H9 (cell line): Measurements from ENCODE around the gene CD8A. TPM values are rescaled to one million over a fixed set of nuclear protein-coding genes. Genes with fewer than 3 reads are reported as not detected.
"Not testable (repeated sequence)": the region's sequence is repeated elsewhere in the genome, so short reads cannot be mapped to it uniquely, and the experiment has no call there.

Experiments
- DNase-seq: peaks from one replicate; pipeline ENCODE4 v3.0.0-alpha.2; 2017
- H2AFZ ChIP-seq: one replicate; pipeline ENCODE4 v1.6.1; 2013; ENCODE audit warnings: mild to moderate bottlenecking, low read length, control low read depth, moderate library complexity
- H2AK5ac ChIP-seq: 2 replicates; pipeline ENCODE4 v1.6.1; 2013; ENCODE audit warnings: low read length, control low read depth, mixed read lengths; ENCODE audit not compliant: insufficient read length
- H2BK120ac ChIP-seq: one replicate; pipeline ENCODE4 v1.6.1; 2013; ENCODE audit warnings: low read depth, mild to moderate bottlenecking, low read length, control low read depth, inconsistent platforms; ENCODE audit not compliant: poor library complexity, severe bottlenecking
- H2BK12ac ChIP-seq: 2 replicates; pipeline ENCODE4 v1.6.1; 2013; ENCODE audit warnings: low read length, control low read depth, mixed read lengths, low read depth; ENCODE audit not compliant: insufficient read length
- H2BK15ac ChIP-seq: 2 replicates; pipeline ENCODE4 v1.6.1; 2013; ENCODE audit warnings: low read depth, low read length, control low read depth
- H2BK20ac ChIP-seq: one replicate; pipeline ENCODE4 v1.6.1; 2013; ENCODE audit warnings: low read depth, mild to moderate bottlenecking, low read length, control low read depth, inconsistent platforms; ENCODE audit not compliant: poor library complexity, severe bottlenecking
- H2BK5ac ChIP-seq: 2 replicates; pipeline ENCODE4 v1.6.1; 2013; ENCODE audit warnings: low read length, control low read depth, mixed read lengths; ENCODE audit not compliant: insufficient read length
- H3K14ac ChIP-seq: 2 replicates; pipeline ENCODE4 v1.6.1; 2013; ENCODE audit warnings: low read length, control low read depth; ENCODE audit not compliant: insufficient read depth
- H3K18ac ChIP-seq: 2 replicates; pipeline ENCODE4 v1.6.1; 2013; ENCODE audit warnings: low read depth, mild to moderate bottlenecking, mixed read lengths, low read length, control low read depth; ENCODE audit not compliant: insufficient read length
- H3K23ac ChIP-seq: 2 replicates; pipeline ENCODE4 v1.6.1; 2013; ENCODE audit warnings: low read length, control low read depth, mixed read lengths, low read depth; ENCODE audit not compliant: insufficient read length
- H3K23me2 ChIP-seq: 2 replicates; pipeline ENCODE4 v1.6.1; 2013; ENCODE audit warnings: low read depth, mild to moderate bottlenecking, mixed read lengths, low read length, control low read depth; ENCODE audit not compliant: insufficient read length, poor library complexity, severe bottlenecking
- H3K27ac ChIP-seq: 2 replicates; pipeline ENCODE4 v1.5.1; 2013; ENCODE audit warnings: low read length, control low read depth, mixed read lengths, low read depth; ENCODE audit not compliant: insufficient read length
- H3K27me3 ChIP-seq: 2 replicates; pipeline ENCODE4 v1.6.1; 2013; ENCODE audit warnings: low read length, control low read depth, inconsistent platforms; ENCODE audit not compliant: insufficient read depth
- H3K4ac ChIP-seq: 2 replicates; pipeline ENCODE4 v1.6.1; 2013; ENCODE audit warnings: low read depth, mild to moderate bottlenecking, control low read depth, inconsistent platforms, low read length, moderate library complexity
- H3K4me1 ChIP-seq: 2 replicates; pipeline ENCODE4 v1.6.1; 2013; ENCODE audit warnings: low read length, control low read depth, inconsistent platforms; ENCODE audit not compliant: insufficient read depth
- H3K4me2 ChIP-seq: 2 replicates; pipeline ENCODE4 v1.6.1; 2013; ENCODE audit warnings: low read length, control low read depth, mixed read lengths; ENCODE audit not compliant: insufficient read length, insufficient read depth
- H3K56ac ChIP-seq: 2 replicates; pipeline ENCODE4 v1.6.1; 2013; ENCODE audit warnings: low read depth, mild to moderate bottlenecking, mixed read lengths, low read length, control low read depth; ENCODE audit not compliant: insufficient read length
- H3K79me1 ChIP-seq: 2 replicates; pipeline ENCODE4 v1.6.1; 2013; ENCODE audit warnings: low read depth, mild to moderate bottlenecking, moderate library complexity, low read length, control low read depth, inconsistent platforms; ENCODE audit not compliant: insufficient read depth, poor library complexity, severe bottlenecking
- H3K79me2 ChIP-seq: 2 replicates; pipeline ENCODE4 v1.6.1; 2013; ENCODE audit warnings: low read length, control low read depth, inconsistent platforms; ENCODE audit not compliant: insufficient read depth
- H3K9ac ChIP-seq: 2 replicates; pipeline ENCODE4 v1.6.1; 2013; ENCODE audit warnings: low read length, control low read depth, mixed read lengths; ENCODE audit not compliant: insufficient read length; ENCODE audit errors: extremely low read depth
- H3K9me3 ChIP-seq: one replicate; pipeline ENCODE4 v1.6.1; 2013; ENCODE audit warnings: low read depth, low read length, inconsistent platforms; ENCODE audit not compliant: control insufficient read depth
- H3T11ph ChIP-seq: one replicate; pipeline ENCODE4 v1.6.1; 2013; ENCODE audit warnings: mild to moderate bottlenecking, low read length, control low read depth, inconsistent platforms
- H4K20me1 ChIP-seq: one replicate; pipeline ENCODE4 v1.6.1; 2013; ENCODE audit not compliant: control insufficient read depth, insufficient read length, insufficient read depth
- H4K5ac ChIP-seq: 2 replicates; pipeline ENCODE4 v1.6.1; 2013; ENCODE audit warnings: low read depth, mild to moderate bottlenecking, mixed read lengths, low read length, control low read depth; ENCODE audit not compliant: insufficient read length
- H4K8ac ChIP-seq: replicated peaks from 2 replicates; pipeline ENCODE4 v1.6.1; 2013; ENCODE audit warnings: low read length, control low read depth, mixed read lengths, low read depth; ENCODE audit not compliant: insufficient read length
- H4K91ac ChIP-seq: 2 replicates; pipeline ENCODE4 v1.6.1; 2013; ENCODE audit warnings: low read depth, mild to moderate bottlenecking, moderate library complexity, mixed read lengths, low read length, control low read depth; ENCODE audit not compliant: insufficient read length
- H3K27ac Mint-ChIP-seq, 3 experiments: 2 replicates in 2 of 3; 3 replicates in 1 of 3; pipeline ENCODE4 v1.8.0; 2020 to 2021; ENCODE audit warnings: mixed read lengths in 3 of 3, mild to moderate bottlenecking in 1 of 3, moderate library complexity in 1 of 3
- H3K27me3 Mint-ChIP-seq: 2 replicates; pipeline ENCODE4 v1.8.0; 2021; ENCODE audit warnings: low read depth, mild to moderate bottlenecking, moderate library complexity, mixed read lengths
- H3K36me3 Mint-ChIP-seq, 3 experiments: 2 replicates in 2 of 3; 3 replicates in 1 of 3; pipeline ENCODE4 v1.8.0; 2020 to 2021; ENCODE audit warnings: low read depth in 3 of 3, mixed read lengths in 3 of 3; ENCODE audit not compliant: insufficient read depth in 1 of 3
- H3K4me1 Mint-ChIP-seq, 2 experiments: 2 replicates each; pipeline ENCODE4 v1.8.0; 2020; ENCODE audit warnings: mixed read lengths in 2 of 2
- H3K4me3 Mint-ChIP-seq, 2 experiments: 2 replicates in 1 of 2; 3 replicates in 1 of 2; pipeline ENCODE4 v1.8.0; 2020 to 2021; ENCODE audit warnings: mild to moderate bottlenecking in 2 of 2, mixed read lengths in 2 of 2, moderate library complexity in 1 of 2
- H3K9me3 Mint-ChIP-seq, 2 experiments: 2 replicates in 1 of 2; 3 replicates in 1 of 2; pipeline ENCODE4 v1.8.0; 2020; ENCODE audit warnings: mild to moderate bottlenecking in 2 of 2, mixed read lengths in 2 of 2, moderate library complexity in 1 of 2
- WGBS: extraction: QIAGEN DNeasy Blood & Tissue Kit; methylation state at CpG from one replicate; pipeline ENCODE4 v1.1.7; 2013; ENCODE audit warnings: missing lambda C conversion rate, low lambda C conversion rate, mixed read lengths; ENCODE audit not compliant: insufficient read length; ENCODE audit errors: extremely low coverage; 5-methylcytosine and 5-hydroxymethylcytosine counted together
- long read RNA-seq: library from polyadenylated mRNA; unstranded; transcript quantifications from one replicate; pipeline ENCODE4 v2.0.0, GENCODE V29; 2020
- total RNA-seq: library from RNA; stranded (reverse); gene quantifications from 2 replicates; pipeline ENCODE4 v1.2.1, GENCODE V29; 2021
- TF ChIP-seq, protein P1 (sequence below): fragments of 200-600 bp; sonication (generic); conservative IDR thresholded peaks from 3 replicates; pipeline ENCODE4 v1.8.0; 2021; ENCODE audit warnings: antibody characterized with exemption, mild to moderate bottlenecking

CD8A gene
- not detected in 2 replicates for total RNA-seq
- long read RNA-seq, partial matches to known transcripts: 1 of 1 reads
- long read RNA-seq, other reads (novel, unspliced or antisense): 0 of 1 reads

DNA sequence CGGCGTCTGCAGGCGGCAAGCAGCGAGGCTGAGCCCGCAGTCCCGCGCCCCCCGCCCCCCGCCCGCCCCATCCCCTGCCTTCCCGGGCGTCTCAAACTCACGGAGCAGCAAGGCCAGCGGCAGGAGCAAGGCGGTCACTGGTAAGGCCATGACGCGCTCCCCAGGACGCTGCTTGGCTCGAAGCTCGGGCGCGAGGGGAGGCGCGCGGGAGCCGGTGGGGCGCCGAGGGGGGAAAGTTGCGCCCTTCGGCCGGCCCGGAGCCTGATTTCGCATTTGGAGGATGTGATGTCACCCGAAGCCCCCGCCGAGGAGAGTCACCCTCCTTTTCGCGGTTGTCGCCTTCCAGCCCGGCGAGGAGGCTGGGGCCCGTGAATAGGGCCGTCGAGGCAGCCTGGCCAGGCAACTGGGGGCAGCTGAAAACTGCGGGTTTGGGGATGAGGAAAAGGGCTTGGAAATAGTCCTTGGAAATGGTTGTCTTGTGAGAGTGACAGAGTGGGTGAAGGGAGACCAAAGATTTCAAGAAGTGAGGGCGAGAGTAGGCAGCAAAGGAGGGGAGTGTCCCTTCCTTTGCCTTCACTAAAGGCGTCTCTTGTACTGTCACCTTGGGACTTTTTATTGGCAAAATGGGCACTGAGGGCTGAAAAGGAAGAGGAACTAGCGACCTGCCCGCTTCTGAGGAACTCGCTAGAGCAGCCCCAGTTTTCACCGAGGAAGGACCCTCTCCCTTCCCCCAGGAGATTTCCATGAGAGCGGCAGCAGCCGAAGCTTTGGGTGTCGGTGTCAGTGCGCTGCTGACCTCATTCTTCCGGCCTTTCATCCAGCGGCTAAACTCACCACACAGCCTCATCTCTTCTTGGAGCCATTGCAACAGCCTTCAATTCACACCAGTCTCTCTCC, at the start of gene CD8A:
Gene CD8A, minus strand, starts transcription at position 238 of the 897 bp plus-strand sequence. Its CDS starts 88 bp downstream, at position 150.
- H4K5ac ChIP-seq: no peak within 1 kb of the TSS
- no peak within 1 kb of the TSS for H2AFZ ChIP-seq
- peak within 1 kb of the TSS; percentile 65 for H3K4me2 ChIP-seq
- H3K27me3 Mint-ChIP-seq: peaks cover 96% of the 10 kb centered on the region
- no peaks in the 10 kb centered on the region for H3K9me3 ChIP-seq
- no CpG with 5 or more reads among the region's 57 CpGs for WGBS
- H3K56ac ChIP-seq: no peak within 1 kb of the TSS
- no peak within 1 kb of the TSS for H2AK5ac ChIP-seq
- peaks cover 7 to 11% of the 10 kb centered on the region in 2 experiments; a peak in 4 of 5 replicates for H3K9me3 Mint-ChIP-seq
- no peak within 1 kb of the TSS for H2BK15ac ChIP-seq
- H3K4me1 Mint-ChIP-seq: peaks cover 9 to 24% of the 10 kb centered on the region in 2 experiments
- no peak within 1 kb of the TSS for H3K14ac ChIP-seq
- no peak within 1 kb of the TSS for H2BK20ac ChIP-seq
- no peak within 1 kb of the TSS for H3K27ac ChIP-seq
- H4K20me1 ChIP-seq: no peaks in the 10 kb centered on the region
- no peaks in the 10 kb centered on the region for H3K79me2 ChIP-seq
- no peaks in the 10 kb centered on the region for H3K4me1 ChIP-seq
- no peak within 1 kb of the TSS for H2BK120ac ChIP-seq
- peak within 1 kb of the TSS; percentile 47 to 77 for H3K4me3 Mint-ChIP-seq
- H2BK12ac ChIP-seq: no peak within 1 kb of the TSS
- no peak within 1 kb of the TSS for H3K4ac ChIP-seq
- no peaks in the 10 kb centered on the region for H3K79me1 ChIP-seq
- H3T11ph ChIP-seq: no peak within 1 kb of the TSS
- H4K8ac ChIP-seq: no peak within 1 kb of the TSS
- peak within 1 kb of the TSS in 1 of 3 experiments; percentile 13; a peak in 1 of 7 replicates for H3K27ac Mint-ChIP-seq
- DNase-seq: peak; percentile 58
- no peak within 1 kb of the TSS for H2BK5ac ChIP-seq
- H3K9ac ChIP-seq: no peak within 1 kb of the TSS
- no peak within 1 kb of the TSS for H3K18ac ChIP-seq
- no peak within 1 kb of the TSS for H4K91ac ChIP-seq
- H3K27me3 ChIP-seq: peaks cover 45% of the 10 kb centered on the region; the same call in 1 of the 2 replicates
- peaks cover 0 to 2% (median 0%) of the 10 kb centered on the region in 3 experiments; a peak in 3 of 7 replicates for H3K36me3 Mint-ChIP-seq
- H3K23ac ChIP-seq: no peak within 1 kb of the TSS
- H3K23me2 ChIP-seq: peaks cover 5% of the 10 kb centered on the region
- TF ChIP-seq, protein P1, sequence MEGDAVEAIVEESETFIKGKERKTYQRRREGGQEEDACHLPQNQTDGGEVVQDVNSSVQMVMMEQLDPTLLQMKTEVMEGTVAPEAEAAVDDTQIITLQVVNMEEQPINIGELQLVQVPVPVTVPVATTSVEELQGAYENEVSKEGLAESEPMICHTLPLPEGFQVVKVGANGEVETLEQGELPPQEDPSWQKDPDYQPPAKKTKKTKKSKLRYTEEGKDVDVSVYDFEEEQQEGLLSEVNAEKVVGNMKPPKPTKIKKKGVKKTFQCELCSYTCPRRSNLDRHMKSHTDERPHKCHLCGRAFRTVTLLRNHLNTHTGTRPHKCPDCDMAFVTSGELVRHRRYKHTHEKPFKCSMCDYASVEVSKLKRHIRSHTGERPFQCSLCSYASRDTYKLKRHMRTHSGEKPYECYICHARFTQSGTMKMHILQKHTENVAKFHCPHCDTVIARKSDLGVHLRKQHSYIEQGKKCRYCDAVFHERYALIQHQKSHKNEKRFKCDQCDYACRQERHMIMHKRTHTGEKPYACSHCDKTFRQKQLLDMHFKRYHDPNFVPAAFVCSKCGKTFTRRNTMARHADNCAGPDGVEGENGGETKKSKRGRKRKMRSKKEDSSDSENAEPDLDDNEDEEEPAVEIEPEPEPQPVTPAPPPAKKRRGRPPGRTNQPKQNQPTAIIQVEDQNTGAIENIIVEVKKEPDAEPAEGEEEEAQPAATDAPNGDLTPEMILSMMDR: no peak

DNA sequence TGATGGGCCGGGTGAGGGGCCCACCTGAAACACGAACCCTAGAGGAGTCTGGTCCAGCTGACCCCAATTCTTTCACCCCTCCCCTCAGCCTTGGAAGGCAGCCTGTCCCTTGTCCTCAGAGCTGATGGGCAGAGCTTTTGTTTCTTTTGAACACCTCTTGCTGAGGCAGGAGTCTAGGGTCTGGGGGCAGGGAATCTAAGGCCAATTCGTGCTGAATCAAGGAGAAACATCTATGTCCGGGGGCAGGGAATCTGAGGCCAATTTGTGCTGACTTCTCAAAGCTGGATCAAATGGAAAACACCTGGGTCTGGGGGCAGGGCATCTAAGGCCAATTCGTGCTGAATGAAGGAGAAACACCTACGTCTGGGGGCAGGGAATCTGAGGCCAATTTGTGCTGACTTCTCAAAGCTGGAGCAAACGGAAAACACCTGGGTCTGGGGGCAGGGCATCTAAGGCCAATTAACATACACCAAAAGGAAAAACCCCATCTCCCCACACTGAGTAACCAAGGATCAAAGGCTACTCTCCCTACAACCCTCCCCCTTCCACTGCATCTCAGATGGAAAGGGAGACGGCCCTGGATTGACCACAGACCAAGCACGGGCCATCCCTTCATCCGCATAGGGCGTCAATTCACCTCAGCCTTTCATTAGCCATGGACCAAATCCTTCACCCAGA, 49.3 kb upstream of the CD8A start:
- H3K27ac ChIP-seq, H4K8ac ChIP-seq, H3K9ac ChIP-seq, H3K79me2 ChIP-seq, H2BK15ac ChIP-seq, H3K9me3 ChIP-seq, H2AFZ ChIP-seq, H3K4me2 ChIP-seq, H4K5ac ChIP-seq, H2BK120ac ChIP-seq, H2BK20ac ChIP-seq, H3K23ac ChIP-seq, H3K79me1 ChIP-seq, H3K4ac ChIP-seq, DNase-seq, H2BK12ac ChIP-seq, H4K20me1 ChIP-seq, H3K14ac ChIP-seq, H3K36me3 Mint-ChIP-seq, H3K9me3 Mint-ChIP-seq, H3T11ph ChIP-seq, H3K4me1 ChIP-seq, H3K27me3 ChIP-seq, H4K91ac ChIP-seq, H3K27ac Mint-ChIP-seq, H3K18ac ChIP-seq, H3K27me3 Mint-ChIP-seq, H2AK5ac ChIP-seq, H3K4me3 Mint-ChIP-seq, H2BK5ac ChIP-seq, H3K23me2 ChIP-seq, H3K56ac ChIP-seq: not testable (repeated sequence)
- peaks cover 15 to 23% of the 10 kb centered on the region in 2 experiments for H3K4me1 Mint-ChIP-seq
- no CpG with 5 or more reads among the region's 11 CpGs for WGBS
